ENCODE measurements around the gene FAM120B.

The FAM120B gene

DNA sequence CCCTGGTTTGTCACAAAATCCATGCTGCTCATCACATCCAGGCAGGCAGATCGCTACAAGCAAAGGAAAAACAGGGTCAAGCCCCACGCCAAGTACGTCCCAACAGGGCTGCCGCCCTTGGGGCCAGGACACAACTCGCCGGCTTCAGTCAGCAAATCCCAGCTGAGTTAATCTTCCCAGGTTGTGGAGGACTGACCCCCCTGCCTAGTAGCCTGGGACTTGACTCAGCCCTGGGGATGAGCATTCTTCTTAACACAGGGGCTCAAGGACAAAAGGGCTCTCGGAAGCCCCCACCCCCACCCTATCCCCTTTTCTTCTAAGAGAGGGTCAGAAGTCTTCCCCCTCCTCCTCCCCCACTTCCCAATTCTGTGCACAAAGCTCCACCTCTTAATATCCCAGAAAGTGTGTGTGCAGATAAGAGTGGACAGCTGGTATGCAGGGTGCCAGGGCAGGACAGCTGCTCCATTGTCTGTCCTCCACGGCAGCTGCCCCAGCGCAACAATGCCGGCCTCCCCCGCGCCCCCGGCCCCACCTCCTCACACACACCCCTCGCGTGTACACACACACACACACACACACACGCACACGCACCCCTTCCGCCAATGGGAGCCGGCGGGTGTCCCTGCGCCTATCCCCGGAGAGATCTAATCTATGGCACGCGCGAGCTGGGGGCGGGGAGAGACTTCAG is 20.2 kb upstream of the FAM120B start:
- DNase-seq (ENCODE audit: low spot score) = no peak

DNA sequence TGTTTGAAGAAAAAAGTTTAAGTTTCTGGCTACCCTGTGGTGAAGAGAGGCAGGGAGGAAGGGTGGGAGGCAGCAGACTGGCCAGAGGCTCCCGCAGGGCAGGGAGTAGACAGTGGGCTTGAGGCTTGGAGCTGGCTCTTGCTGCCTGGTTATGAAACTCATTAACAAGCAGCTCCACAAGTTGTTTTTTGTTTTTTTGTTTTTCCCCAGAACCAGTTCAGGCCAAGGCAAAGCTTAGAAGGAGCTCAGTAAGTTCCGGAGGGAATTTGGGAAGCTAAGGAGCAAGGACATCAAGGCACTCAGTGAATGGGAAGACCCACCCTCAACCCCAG is 19.7 kb upstream of the FAM120B start:
- no peak for DNase-seq (ENCODE audit: low spot score)

GRCh38 chr6:170287371-170287876 is 19.1 kb upstream of the FAM120B start:
- no peak for DNase-seq (ENCODE audit: low spot score)

DNA sequence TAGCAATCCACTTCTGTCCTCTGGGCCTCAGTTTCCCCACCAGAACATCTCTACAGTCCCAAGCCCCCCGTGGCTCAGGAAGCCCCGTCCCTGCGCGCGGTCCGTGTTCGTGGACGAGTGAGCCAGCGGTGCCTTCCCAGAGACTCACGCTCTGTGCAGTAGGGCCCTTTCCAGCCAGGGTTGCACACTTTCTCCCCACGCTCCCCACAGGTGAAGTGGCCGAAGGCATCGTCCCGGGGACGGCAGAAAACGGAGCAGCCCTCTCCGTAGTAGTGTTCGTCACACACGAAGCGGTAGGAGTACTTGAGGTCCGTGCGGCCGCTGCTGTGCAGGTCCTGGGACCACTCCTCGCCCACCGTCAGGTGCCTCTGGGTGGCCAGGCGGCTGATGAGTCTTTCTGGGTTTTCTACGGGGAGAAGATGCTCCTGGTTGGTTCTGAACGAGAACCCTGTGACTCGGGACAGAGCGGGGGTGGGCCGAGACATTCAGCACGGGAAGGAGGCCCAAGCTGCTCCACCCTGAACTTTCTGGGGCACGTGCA is 18.4 kb upstream of the FAM120B start:
- no peak for DNase-seq (ENCODE audit: low spot score)

GRCh38 chr6:170288852-170289179 is 17.7 kb upstream of the FAM120B start:
- DNase-seq (ENCODE audit: low spot score) = no peak

DNA sequence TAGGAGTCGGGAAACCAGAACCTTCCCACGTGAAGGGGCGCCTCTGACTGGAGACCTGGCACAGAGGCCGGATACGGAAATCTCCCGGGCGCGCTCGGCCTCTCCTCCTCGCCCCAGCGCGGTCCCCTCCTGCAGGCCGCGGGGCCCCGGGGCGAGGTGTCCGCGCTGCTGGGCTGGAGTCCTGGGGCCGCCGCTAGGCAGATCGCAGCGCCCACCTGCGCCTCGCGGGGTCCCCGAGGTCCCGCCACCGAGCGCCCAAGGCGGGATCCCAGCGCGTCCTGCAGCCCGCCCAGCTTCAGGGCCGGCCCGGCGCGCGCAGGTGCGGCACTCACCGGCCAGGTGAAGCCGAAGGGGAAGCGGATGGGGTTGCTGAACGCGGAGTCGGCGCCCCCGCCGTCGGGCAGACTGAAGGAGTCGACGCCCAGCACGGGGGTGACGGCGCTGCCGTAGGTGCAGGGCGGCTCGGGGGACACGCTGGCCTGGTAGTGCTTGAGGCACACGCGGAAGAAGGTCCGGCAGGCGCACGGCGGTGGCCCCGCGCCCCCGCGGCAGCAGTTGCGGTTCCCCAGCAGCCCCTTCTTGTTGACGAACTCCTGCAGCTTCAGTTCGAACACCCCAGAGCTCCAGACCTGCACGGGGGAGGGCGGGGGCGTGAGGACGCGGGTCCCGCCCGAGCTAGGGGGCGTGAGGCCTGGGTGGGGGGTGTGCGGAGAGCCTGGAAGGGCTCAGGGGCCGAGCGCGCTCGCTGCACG is 17.2 kb upstream of the FAM120B start:
- DNase-seq (ENCODE audit: low spot score) = no peak

DNA sequence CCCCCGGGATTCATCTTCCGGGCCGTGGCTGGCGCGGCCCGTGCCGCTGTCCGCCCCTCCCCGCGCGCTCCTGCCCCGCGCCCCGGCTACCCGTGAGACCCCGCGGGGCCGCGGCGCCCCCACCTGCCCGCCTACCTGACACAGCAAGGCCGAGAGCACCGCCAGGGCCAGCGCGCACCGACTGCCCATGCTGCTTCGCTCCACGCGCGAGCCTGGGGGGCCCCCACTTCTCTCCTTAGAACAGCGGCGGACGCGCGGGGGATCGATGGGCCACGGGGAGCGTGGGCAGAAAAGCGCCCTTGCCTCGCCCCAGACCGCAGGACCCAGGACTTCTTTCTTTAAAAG is 16.6 kb upstream of the FAM120B start:
- no peak for DNase-seq (ENCODE audit: low spot score)

DNA sequence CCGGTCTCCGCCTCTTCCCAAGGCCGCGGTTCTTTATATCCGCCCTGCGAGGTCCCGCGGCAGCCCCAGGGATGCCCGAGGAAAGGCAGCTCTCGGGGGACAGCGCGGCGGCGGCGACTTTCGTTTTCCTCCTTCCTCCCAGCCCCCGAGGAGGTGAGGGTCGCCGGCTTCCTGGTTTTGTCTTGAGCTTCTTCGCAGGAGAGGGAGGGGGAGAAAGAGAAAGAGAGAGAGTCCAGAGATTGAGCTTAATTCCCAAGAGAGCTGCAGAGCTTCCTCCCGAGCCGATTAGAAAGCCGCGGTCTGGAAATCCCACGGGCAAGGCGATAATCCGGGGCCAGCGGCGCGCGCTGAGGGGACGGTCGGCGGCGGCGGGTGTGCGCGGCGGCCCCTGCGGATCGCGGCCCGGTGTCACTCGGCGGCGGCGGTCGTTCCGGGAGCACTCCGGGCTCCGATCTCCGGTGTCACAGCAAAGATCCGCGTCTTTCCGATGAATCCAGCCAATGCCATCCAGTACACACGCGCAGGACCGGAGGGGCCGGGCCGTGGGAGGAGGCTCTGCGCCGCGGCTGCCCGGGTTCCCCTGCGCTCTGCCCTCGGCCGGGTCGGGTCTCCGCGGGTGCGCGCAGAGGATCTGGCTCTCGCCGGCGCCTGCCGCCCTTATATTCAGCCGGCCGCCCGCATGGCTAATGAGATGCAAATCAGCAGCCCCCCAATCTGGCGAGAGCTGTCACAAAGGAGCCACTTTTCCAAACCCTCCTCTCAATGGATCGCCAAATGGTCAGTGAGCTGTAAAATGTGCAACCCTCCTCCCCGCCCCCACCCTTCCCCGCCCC is 16.0 kb upstream of the FAM120B start, which contains the start of gene DLL1:
DLL1 (minus strand) TSS at position 783 of the 833 bp plus-strand sequence. CDS start 939 bp downstream, outside the sequence.
- DNase-seq (ENCODE audit: low spot score) = peak; percentile 72

DNA sequence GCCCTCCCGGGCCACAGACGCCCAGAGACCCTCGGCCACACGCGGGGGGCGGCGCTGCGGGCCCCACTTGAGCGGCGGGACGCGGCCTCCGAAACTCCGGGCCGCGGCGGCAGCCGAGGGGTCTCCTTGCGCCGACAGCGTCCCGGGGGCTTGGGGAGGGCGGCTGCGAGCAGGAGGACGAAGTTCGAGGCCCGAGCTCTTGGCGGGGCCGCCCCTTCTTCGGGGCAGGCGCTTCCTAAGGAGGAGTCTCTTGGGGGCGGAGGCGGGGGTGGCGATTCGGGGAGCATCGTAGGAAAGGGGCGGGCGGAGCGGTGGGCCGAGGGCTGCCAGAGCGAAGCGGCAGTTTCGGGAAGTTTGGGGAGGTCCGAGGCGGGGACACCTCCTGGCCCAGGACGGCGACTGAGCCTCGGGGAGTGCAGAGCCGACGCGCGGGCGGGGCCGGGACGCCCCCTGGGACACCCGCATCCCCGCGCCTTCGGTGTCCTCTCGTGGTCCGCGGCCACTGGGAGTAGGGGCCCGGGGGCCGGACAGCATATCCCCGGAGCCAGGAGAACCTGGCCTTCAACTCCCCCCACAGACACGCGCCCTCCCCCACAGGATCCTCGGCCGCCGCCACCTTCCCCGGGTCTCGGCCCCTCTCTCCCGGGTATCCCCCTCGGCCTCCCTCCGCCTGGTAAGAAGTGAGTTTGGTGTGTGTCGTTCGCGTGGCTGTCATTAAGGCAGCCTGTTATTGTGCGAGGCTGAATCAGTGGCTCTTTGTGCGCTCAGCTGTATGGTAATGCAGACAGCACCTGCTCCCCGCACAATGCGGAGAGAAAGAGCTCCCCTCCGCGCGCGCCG is 15.1 kb upstream of the FAM120B start:
- no peak for DNase-seq (ENCODE audit: low spot score)

DNA sequence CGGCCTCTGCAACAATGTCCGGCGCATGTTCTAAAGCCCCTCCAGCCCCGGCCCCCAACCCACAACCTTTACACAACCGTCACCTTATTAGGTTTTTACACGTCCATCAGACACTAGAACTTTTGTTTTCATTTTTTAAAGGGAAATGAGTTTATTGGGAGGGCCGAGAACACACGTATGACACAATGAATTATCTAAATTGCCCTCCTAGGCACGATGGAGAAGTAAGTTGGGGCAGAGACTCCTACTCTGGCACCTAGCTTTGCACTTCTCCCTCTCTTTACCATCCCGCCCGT is 14.5 kb upstream of the FAM120B start:
- DNase-seq (ENCODE audit: low spot score) = no peak

DNA sequence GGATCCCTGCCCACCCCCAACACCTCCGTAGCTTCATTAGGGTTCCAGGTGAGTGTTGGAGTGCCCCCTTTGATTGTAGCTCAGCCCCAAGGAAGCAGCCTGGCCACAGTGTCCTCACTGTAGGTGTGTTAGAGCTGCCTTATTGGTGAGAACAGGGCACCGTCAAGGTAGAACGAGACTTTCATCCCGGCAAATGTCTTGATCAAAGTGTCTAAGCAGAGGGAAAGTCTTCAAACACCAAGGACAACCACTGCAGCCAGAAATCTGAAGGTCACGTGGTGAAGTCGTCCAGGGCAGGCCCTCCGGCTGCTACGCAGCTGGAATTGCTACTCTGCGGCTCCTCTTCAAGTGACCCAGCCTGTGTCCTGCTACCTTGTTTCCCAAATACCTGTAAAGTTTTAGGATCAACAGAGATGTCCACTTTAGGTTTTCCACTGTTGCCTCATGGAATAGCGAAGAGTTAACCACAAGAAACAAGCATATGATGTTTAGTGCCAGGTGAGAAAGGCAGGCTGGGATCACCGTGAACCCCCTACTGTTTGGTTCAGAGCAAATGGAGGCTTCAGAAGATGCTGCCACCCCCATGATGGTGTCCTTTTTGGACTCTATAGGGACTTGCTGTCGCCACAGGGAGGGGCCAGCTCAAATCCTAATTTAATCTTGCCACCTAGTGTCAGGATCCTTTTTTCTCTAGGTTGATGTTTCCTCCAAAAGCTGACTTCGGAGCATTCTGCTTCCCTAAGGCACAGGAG is 14.0 kb upstream of the FAM120B start:
- DNase-seq (ENCODE audit: low spot score) = no peak

- no peak for DNase-seq (ENCODE audit: low spot score)
These were observed 13.0 kb upstream of the FAM120B start for GRCh38 chr6:170293341-170294231.

DNA sequence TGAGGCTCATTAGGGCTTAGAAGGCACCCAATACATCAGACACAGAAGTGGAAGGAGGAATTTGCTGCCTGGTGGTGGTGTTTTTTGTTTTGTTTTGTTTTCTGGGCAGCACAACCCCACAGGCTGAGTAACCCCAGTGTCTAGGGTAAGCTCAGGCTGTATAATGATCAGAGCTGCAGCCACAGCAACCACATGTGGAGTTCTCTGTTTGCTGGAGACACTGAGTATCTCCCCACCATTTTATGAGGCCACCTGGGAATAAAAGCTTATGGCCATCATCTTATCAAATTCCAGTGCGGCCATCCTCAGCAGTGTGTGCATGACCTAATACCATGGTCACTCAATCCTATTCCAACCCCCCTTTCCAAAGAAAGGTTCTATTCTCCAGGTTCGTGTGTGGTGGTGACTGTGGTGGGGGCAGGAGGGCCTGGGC is 12.2 kb upstream of the FAM120B start:
- DNase-seq (ENCODE audit: low spot score) = no peak

DNA sequence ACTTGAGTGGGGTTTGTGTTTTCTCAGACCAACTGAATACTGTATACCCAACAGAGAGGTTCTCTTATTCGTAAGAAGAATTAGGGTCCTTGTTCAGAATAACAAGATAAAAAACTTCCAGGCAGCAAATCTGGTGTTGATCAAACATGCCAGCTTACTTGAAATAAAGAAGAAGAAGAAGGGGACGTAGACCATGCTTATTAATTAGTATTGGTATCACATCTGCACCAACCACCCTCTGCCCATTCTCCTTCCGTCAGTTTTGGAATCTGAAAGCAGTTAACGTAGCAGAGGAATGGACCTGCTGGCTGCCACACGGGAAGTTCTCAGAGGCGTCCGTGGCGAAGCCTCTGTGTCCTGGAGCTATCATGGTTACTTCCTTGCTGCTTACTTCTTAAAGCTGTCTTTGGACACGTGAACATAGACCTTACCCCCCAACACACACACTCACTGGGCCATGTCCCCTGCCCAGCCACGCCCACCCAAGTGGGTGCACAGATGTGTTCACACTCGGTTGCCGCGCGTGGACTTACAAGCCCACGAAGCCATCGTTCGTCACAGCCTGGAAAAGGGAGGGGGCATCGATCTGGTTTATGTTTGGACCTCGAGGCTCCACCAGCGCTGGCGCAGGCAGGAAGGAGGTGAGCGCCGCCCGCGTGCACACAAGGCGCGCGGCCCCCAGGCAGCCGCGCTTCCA is 11.6 kb upstream of the FAM120B start:
- DNase-seq (ENCODE audit: low spot score) = no peak

DNA sequence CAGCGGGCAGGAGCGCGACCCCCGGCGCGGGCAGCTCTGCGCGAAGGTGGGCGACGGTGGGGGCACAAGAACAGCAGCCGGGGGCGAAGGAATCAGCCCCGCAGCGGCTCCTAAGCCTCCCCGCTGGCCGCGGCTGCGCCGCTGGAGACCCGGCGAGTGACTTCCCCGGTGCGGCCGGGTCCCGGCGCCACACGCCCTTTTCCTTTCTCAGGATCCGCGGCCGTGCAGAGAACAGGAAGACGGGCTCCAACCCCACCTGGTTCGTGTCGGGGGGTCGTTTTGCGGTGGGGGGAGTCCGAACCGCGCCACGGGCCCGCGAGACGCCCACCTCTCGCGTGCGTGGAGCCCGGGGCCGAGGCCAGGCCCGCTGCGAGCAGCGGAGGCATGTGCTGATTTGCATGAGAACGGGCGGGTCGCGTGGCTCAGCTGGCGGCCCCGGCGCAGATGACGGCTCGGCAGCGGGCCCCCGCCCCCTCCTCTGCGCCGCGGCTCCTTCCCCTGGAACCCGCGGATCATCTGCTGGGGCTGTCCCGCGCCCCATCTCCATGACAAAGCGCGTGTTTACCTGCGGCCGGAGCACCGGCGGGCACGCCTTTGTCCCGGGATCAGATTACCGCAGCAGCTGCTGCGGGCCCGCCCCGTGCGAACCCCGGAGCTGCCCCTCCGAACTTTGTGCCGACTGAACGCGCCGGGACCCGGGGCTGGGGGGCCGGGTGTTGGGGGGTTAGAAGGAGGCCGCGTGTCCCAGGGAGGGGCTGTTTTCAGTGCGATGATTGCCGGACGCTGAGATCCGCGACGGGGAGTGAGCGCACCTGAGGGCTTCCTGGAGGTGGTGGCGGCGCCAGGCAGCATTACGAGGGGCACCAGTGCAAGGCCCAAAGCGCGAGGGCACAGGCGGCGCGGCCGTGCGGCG is 10.8 kb upstream of the FAM120B start:
- DNase-seq (ENCODE audit: low spot score) = no peak

- DNase-seq (ENCODE audit: low spot score) = no peak
These were observed 10.2 kb upstream of the FAM120B start for GRCh38 chr6:170296423-170296745.

DNA sequence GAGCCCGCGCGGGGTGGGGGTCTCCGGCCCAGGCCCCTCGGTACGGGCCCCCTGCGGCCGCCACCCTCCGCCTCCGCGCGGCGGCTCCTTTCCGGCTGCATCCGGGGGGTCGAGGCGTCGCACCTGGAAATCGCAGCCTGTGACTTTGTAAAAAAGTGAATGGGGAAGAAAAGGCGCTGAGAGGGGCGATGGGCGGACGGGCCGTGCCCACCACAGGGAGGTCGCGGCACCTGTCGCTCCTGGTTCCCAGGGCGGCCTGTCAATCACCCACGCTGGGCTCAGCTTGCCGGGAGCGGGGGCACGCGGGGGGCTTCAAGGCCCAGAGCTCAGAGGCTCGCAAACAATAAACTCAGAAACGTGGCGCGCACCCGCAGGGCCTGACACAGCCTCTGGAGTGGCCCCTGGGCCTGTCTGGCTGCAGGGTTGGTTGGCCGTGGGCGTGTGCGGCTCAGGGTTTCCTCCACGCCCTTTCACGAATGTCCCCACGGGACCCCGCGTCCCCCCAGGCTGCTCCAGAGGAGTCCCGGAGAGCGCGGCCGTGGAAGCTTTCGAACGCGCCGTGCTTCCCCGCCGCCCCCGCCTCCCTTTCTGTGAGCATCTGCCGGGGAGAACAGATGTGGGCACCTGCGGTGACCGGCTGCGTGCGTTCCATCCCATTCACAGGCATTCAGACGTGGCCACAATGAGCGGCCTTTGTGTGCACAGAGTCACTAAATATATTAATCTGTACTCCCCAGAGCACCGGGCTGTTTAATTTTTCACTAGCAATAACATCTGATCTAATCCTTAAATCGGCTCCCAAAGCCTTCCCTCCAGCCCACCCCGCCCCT is 9.6 kb upstream of the FAM120B start:
- no peak for DNase-seq (ENCODE audit: low spot score)

Measured in hepatic stellate cell (primary cell).